Measurements from ENCODE around the gene CRTAC1.

The CRTAC1 gene

GRCh38 chr10:98028168-98028770, 2.2 kb downstream of the CRTAC1 start:
- peak; percentile 54 for DNase-seq

GRCh38 chr10:98023024-98023423, 7.4 kb downstream of the CRTAC1 start:
- no peak for DNase-seq

DNA sequence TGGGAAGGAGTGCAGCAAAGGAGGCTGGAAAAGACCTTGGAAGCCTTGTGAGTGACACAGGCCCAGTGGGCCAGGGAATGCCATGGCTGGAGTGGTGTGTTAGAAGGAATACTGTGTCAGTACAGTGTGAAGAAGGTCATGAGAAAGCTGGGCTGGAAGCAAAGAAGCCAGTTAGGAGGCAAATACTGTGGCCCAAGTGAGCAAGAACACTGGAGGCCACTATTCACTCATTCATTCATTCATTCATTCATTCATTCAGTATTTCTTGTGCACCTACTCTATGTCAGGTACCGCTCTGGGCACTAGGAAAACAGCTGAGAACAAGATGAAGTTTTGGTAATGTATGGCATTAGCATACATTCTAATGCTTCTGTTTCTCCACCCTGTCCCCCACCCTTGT, 9.6 kb downstream of the CRTAC1 start:
- DNase-seq: no peak

- DNase-seq: no peak
These were observed 10.2 kb downstream of the CRTAC1 start for GRCh38 chr10:98020254-98020653.

GRCh38 chr10:98019784-98020183, 10.6 kb downstream of the CRTAC1 start:
- no peak for DNase-seq

DNA sequence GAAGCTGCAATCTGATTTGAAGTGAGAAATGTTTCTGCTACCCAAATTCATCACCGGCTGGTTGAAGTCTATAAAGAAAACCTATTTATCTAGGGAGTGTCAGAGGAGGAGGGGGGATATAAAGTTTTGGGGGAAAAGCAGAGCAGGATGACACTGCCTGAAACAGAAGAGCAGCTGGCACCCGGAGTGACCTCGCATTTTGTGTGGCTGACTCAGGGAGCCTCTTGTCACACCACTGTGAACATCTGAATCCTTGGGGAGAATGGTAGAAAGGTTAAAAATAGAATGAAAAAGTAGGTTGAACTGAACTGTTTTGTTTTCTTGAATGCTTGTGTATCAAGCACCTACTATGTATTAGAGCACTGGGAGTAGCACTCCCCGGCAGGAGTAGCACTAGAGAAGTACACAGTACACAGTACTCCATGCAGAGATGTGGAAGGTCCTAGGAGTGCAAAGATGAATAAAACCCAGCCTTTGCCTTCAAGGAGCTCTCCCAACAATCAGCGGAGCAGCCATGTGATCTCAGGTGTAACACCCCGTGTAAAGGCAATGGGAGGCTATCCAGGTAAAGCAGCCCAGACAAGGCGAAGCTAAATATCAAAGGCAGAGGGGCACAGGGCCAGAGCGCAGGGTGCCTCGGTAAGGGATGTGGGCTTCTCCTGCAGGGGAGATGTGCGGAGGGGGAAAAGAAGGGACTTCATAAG, 13.5 kb downstream of the CRTAC1 start:
- DNase-seq: no peak

DNA sequence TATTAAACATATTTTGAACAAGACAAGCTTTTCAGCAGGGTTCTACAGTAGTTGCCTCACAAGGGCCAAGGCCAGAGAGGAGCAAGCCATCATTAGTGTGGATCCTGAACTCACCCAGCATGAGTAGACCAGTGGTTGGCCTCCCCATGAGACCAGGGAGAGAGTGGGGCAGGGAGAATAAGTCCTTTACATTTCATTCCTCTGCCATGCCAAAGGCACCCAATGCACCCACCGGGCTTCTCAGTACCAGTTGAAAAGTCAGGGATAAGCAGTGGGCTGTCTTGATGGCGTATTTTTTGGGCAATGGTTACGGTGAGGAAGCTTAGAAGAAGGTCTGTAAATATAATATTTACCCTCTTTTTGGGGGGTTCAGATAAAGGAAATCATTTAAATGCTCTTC, 16.6 kb downstream of the CRTAC1 start:
- no peak for DNase-seq

GRCh38 chr10:98013122-98013521, 17.3 kb downstream of the CRTAC1 start:
- DNase-seq: no peak

DNA sequence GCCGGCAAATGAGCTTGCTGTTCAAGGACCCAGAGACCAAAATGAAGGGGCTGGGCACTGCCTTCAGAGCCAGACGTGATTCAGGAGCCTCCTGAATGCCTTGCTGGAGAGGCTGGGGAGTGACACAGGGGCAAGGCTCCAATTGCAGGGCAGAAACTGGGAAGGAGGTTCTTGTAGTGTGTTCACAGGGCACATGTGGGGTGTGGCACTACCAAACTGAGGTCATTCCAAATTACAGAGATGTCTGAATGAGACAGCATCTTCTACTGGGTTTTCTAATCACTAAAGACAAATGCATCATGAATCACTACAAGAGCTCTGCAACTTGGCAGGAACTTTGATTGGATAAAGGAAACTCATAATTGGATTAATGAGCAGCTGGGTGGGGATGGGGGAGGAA, 17.8 kb downstream of the CRTAC1 start:
- no peak for DNase-seq

GRCh38 chr10:98010939-98011685, 19.3 kb downstream of the CRTAC1 start:
- no peak for DNase-seq

DNA sequence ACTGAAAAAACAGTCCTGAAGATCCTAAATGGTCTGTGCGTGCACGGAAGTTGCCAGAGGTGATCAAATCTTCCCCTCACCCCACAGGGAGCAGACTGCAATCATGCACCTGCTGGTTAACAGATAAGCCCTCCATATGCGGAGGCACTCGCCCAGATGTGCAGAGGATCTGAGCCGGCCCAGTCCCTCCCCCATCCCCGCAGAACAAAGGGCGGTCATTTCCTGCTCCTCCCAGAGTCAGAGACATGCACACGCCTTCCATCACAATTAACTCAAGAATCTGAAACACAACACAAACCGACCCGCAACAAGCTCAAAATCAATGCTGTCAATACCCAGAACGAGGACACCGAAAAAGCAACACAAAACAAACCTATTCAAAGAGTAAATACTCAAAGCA, 24.2 kb downstream of the CRTAC1 start:
- no peak for DNase-seq

DNA sequence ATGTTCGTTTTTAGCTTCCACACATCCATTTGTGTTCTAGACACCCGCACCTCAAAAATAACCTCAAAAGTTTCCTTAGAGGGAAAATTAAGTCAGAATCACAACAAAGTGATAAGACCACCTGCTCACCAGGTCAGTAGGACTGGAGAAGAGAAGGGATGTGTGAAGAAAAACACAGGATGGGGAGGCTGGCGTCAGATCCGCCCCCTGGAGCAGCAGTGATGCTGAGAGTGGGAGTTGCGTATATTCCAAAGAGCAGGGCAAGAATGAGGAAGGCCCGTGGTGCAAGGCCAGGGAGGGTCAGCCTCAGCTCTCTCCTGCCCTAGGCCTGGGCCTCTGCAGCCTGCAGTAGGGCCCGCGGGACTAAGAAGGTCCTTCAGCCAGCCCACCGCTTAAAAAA, 28.7 kb downstream of the CRTAC1 start:
- DNase-seq: no peak

- DNase-seq: no peak
These were observed 30.1 kb downstream of the CRTAC1 start for GRCh38 chr10:98000346-98000745.

GRCh38 chr10:97999923-98000248, 30.5 kb downstream of the CRTAC1 start:
- DNase-seq: no peak

- no peak for DNase-seq
These were observed 31.1 kb downstream of the CRTAC1 start for GRCh38 chr10:97999066-97999922.

GRCh38 chr10:97991871-97992270, 38.5 kb downstream of the CRTAC1 start:
- DNase-seq: no peak

DNA sequence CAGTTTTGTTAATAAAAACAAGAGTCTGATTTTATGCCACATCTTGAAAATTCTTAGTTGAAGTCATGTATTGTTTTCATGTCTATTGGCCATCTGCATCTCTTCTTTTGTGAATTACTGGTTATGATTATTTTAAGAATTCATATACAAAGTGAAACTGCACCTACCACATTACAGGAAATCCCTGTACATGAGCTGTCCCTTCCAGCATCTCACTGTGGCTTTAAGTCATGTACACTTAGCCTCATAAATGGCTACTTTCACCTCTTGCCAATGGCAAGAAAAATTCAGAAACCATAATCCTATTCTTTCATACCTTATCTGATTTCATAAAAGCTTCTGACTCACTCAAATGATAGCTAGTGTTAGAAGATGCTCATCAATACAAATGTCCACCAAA, 48.6 kb downstream of the CRTAC1 start:
- no peak for DNase-seq

DNA sequence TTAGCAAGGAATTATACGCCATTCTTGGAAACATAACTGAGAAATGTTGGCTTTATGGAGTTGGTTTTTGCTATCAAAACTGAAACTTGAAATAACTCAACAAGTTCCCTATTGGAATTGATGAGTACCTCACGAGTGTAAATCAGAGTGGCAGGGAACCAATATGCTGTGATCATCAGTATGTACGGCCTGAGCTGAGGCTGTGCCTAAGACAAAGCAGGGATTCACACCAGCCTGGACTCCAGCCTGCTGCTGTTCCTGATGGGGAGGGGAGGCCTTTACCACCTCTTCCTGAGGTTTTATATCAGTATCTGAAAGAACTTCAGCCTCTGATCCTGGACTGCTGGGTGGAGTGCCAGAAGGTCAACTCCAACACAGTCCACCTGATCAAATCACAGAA, 52.7 kb downstream of the CRTAC1 start:
- DNase-seq: no peak

DNA sequence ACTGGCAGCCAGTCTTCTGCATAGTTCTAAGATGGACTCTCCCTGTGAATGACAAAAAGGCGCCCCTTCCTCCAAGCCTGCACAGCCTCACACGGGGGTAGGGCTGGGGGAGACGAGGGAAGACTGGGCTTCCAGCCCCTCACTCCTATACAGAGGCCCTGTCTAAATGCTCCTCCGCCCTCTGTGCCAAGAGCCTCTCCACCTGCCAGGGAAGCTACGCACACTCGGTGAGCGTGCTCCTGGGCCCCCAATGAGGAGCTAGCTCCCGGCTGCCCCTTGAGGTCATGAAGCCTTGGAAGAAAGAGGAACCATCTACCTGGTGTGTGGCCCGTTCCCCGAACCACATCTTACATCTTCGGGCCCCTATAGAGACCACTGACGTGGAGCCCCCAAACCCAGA, 54.8 kb downstream of the CRTAC1 start:
- no peak for DNase-seq

- DNase-seq: no peak
These were observed 55.6 kb downstream of the CRTAC1 start for GRCh38 chr10:97974526-97975525.

DNA sequence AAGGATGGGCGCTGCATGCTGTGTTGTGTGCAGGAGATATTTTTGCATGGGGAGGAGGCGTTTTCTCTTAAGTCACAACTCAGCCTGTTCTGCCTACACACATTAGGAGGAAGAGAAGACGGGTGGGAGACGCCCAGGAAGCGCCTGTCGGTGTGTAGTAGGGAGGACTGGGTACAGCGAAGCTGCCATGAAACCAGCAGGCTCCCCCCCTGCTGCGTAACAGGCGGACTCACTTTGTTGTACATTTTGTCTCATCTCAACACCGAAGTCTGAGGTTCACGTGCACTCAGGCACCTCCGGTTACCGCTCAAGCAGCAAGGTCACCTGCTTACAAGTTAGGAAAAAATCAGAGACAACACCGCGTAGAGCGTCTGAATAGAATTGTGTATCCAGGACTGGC, 56.3 kb downstream of the CRTAC1 start:
- DNase-seq: no peak

DNA sequence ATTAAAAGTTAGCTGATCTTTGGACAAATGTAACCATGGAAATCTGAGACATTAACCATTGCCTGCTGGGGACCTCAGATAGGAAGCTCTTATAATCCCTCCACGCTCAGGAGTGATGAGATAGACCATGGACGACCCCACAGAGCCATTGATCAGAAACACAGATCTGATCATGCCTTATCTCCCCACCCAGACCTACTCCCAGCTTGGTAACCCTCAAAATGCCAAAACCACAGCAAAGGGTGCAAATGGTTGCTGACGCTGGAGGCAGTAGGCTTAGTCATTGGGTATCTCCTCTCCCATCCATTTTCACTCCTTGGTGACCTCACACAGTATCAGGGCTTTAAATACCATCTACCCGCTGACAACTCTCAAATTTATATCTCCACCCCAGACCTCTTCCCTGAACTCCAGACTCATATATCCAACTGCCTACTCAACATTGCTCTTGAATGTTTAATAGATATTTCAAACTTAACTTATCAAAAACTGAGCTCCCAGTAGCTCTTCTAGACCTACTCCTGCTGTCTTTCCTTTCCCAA, 60.8 kb downstream of the CRTAC1 start:
- DNase-seq: no peak
